HCT116 (cell line): ENCODE data around the gene FAM162A. TPM values are rescaled to one million over a fixed set of nuclear protein-coding genes. Genes with fewer than 3 reads are reported as not detected.

Experiments used
- ATAC-seq: fragments of 200-7000 bp; cut with Tn5 transposase; 2 replicates; pipeline ENCODE4 v1.9.1; 2020; ENCODE audit warnings: mild to moderate bottlenecking, moderate library complexity
- BruUV-seq: library from RNA; stranded (reverse); fragments of 400-500 nt; replicated peaks from 2 replicates; lab custom pipeline; 2021; lab: Mats Ljungman, UMichigan
- CTCF ChIA-PET: fragments of 300-600 bp; sonication (Branson Sonifier 250); formaldehyde crosslinking; loops from one replicate; lab custom pipeline; 2021; ENCODE audit warnings: antibody characterized with exemption; lab: Charles Lee
- POLR2A ChIA-PET: fragments of 300-600, 350-600 bp; sonication (Branson Sonifier 250); formaldehyde crosslinking; loops from one replicate; lab custom pipeline; 2021; ENCODE audit warnings: antibody characterized with exemption; lab: Charles Lee
- RAD21 ChIA-PET, 2 experiments: fragments of 300-600 bp; sonication (Branson Sonifier 250); formaldehyde crosslinking; loops; one replicate each; lab custom pipeline; 2023; ENCODE audit warnings: low total read pairs in 2 of 2; ENCODE audit not compliant: uncharacterized antibody in 2 of 2, unreplicated experiment in 2 of 2, low non-redundant PET in 1 of 2; lab: Charles Lee
- DNase-seq: peaks from one replicate; pipeline ENCODE4 v3.0.0-alpha.2; 2010; ENCODE audit warnings: low read depth, low spot score
- H2AFZ ChIP-seq: fragments of 200-600 bp; shearing (Covaris generic), sonication (generic); 2 replicates; pipeline ENCODE4 v1.6.1; 2017; ENCODE audit warnings: low read depth, mixed run types, mixed read lengths, antibody characterized with exemption, low read length; ENCODE audit not compliant: poor library complexity, severe bottlenecking
- H3K27ac ChIP-seq: 2 replicates; pipeline ENCODE4 v1.5.1; 2012; ENCODE audit warnings: low read depth, low read length
- H3K27me3 ChIP-seq: fragments of 200-600 bp; sonication (generic); 2 replicates; pipeline ENCODE4 v1.6.1; 2016; ENCODE audit warnings: mixed run types, low read length, mixed read lengths; ENCODE audit not compliant: insufficient read depth
- H3K36me3 ChIP-seq, 2 experiments: fragments of 200-500 bp in 1 of 2; fragments of 200-600 bp in 1 of 2; sonication (Bioruptor generic) in 1 of 2; sonication (generic) in 1 of 2; 2 replicates each; pipeline versions ENCODE4 v1.5.1 to v1.6.1; 2014 to 2016; ENCODE audit warnings: low read length in 2 of 2, inconsistent platforms in 1 of 2, mixed read lengths in 1 of 2, mixed run types in 1 of 2; ENCODE audit not compliant: insufficient read depth in 2 of 2, control insufficient read depth in 1 of 2
- H3K4me1 ChIP-seq, 2 experiments: fragments of 200-600 bp in 1 of 2; sonication (generic) in 1 of 2; 2 replicates each; pipeline versions ENCODE4 v1.5.1 to v1.6.1; 2012 to 2017; ENCODE audit warnings: low read length in 2 of 2, inconsistent platforms in 1 of 2, mild to moderate bottlenecking in 1 of 2, mixed read lengths in 1 of 2, mixed run types in 1 of 2, moderate library complexity in 1 of 2; ENCODE audit not compliant: insufficient read depth in 2 of 2, control insufficient read depth in 1 of 2
- H3K4me2 ChIP-seq: fragments of 200-600 bp; sonication (generic); 2 replicates; pipeline ENCODE4 v1.6.1; 2017; ENCODE audit warnings: mixed run types, low read length, mixed read lengths
- H3K4me3 ChIP-seq, 2 experiments: fragments of 200-600 bp in 1 of 2; sonication (generic) in 1 of 2; replicated peaks in 1 of 2; 2 replicates each; pipeline ENCODE4 v1.5.1; 2011 to 2016; ENCODE audit warnings: low read length in 2 of 2, control low read depth in 1 of 2, low read depth in 1 of 2, mild to moderate bottlenecking in 1 of 2, mixed read lengths in 1 of 2, mixed run types in 1 of 2
- H3K79me2 ChIP-seq: fragments of 200-600 bp; sonication (generic); 2 replicates; pipeline ENCODE4 v1.6.1; 2017; ENCODE audit warnings: mild to moderate bottlenecking, mixed run types, low read length, moderate library complexity, mixed read lengths; ENCODE audit not compliant: insufficient read depth
- H3K9ac ChIP-seq: fragments of 200-600 bp; sonication (generic); 2 replicates; pipeline ENCODE4 v1.6.1; 2016; ENCODE audit warnings: low read length, mixed read lengths
- H3K9me2 ChIP-seq: fragments of 200-600 bp; sonication (generic), shearing (Covaris generic); 2 replicates; pipeline ENCODE4 v1.6.1; 2017; ENCODE audit warnings: mixed run types, mild to moderate bottlenecking, moderate library complexity; ENCODE audit not compliant: insufficient read depth
- H3K9me3 ChIP-seq, 2 experiments: fragments of 200-500 bp in 1 of 2; fragments of 200-600 bp in 1 of 2; sonication (Bioruptor generic) in 1 of 2; sonication (generic) in 1 of 2; 2 replicates each; pipeline ENCODE4 v1.6.1; 2014 to 2017; ENCODE audit warnings: low read length in 2 of 2, mixed read lengths in 2 of 2, inconsistent platforms in 1 of 2, low read depth in 1 of 2, mild to moderate bottlenecking in 1 of 2, mixed run types in 1 of 2, moderate library complexity in 1 of 2; ENCODE audit not compliant: control insufficient read depth in 1 of 2, insufficient read depth in 1 of 2
- H4K20me1 ChIP-seq: fragments of 200-600 bp; sonication (generic), shearing (Covaris generic); 2 replicates; pipeline ENCODE4 v1.6.1; 2017; ENCODE audit warnings: mixed run types, mild to moderate bottlenecking, moderate library complexity; ENCODE audit not compliant: insufficient read depth
- ATF3 ChIP-seq: IDR thresholded peaks from 2 replicates; pipeline ENCODE4 v1.6.1; 2012
- CEBPB ChIP-seq: IDR thresholded peaks from 2 replicates; pipeline ENCODE4 v1.6.1; 2012; ENCODE audit warnings: low read depth
- EGR1 ChIP-seq: IDR thresholded peaks from 2 replicates; pipeline ENCODE4 v1.6.1; 2012; ENCODE audit warnings: low read depth
- ELF1 ChIP-seq: IDR thresholded peaks from 2 replicates; pipeline ENCODE4 v1.6.1; 2012; ENCODE audit warnings: low read depth, borderline replicate concordance
- EZH2phosphoT487 ChIP-seq: fragments of 200-600 bp; IDR thresholded peaks from 2 replicates; pipeline ENCODE4 v1.6.1; 2018; ENCODE audit warnings: antibody characterized with exemption, borderline replicate concordance
- FOSL1 ChIP-seq: IDR thresholded peaks from 2 replicates; pipeline ENCODE4 v1.6.1; 2012; ENCODE audit warnings: low read depth
- JUND ChIP-seq: IDR thresholded peaks from 2 replicates; pipeline ENCODE4 v1.6.1; 2012
- POLR2A ChIP-seq: IDR thresholded peaks from 2 replicates; pipeline ENCODE4 v1.7.0; 2011; ENCODE audit warnings: borderline replicate concordance; ENCODE audit not compliant: insufficient read depth, insufficient read length; ENCODE audit errors: extremely low read depth
- POLR2AphosphoS5 ChIP-seq: IDR thresholded peaks from 2 replicates; pipeline ENCODE4 v1.6.1; 2011; ENCODE audit warnings: mild to moderate bottlenecking, low read depth, low read length, moderate library complexity
- RAD21 ChIP-seq: IDR thresholded peaks from 2 replicates; pipeline ENCODE4 v1.6.1; 2012; ENCODE audit warnings: low read depth, mild to moderate bottlenecking
- SIN3A ChIP-seq: IDR thresholded peaks from 2 replicates; pipeline ENCODE4 v1.6.1; 2012; ENCODE audit warnings: low read depth
- SP1 ChIP-seq: IDR thresholded peaks from 2 replicates; pipeline ENCODE4 v1.6.1; 2012; ENCODE audit warnings: low read depth
- SRF ChIP-seq: IDR thresholded peaks from 2 replicates; pipeline ENCODE4 v1.6.1; 2012; ENCODE audit warnings: low read depth
- TCF7L2 ChIP-seq: IDR thresholded peaks from 2 replicates; pipeline ENCODE4 v1.7.0; 2011; ENCODE audit warnings: borderline replicate concordance, inconsistent platforms; ENCODE audit not compliant: insufficient read depth, insufficient read length; ENCODE audit errors: extremely low read depth
- YY1 ChIP-seq: IDR thresholded peaks from 2 replicates; pipeline ENCODE4 v1.6.1; 2011; ENCODE audit warnings: low read length, low read depth, moderate library complexity, mild to moderate bottlenecking; ENCODE audit not compliant: insufficient replicate concordance; ENCODE audit errors: extremely low read depth
- intact Hi-C: fragments of 100-400 bp; cut with micrococcal nuclease; formaldehyde crosslinking; loops from 2 replicates; pipeline ENCODE4 v1.10.0; 2022
- total RNA-seq: library from RNA; stranded (reverse); gene quantifications from one replicate; pipeline ENCODE4 v1.2.1, GENCODE V29; 2021; ENCODE audit not compliant: unreplicated experiment
- TF ChIP-seq, protein P1 (sequence below): IDR thresholded peaks from 2 replicates; pipeline ENCODE4 v1.6.1; 2012; ENCODE audit warnings: low read depth
- TF ChIP-seq, protein P2 (sequence below): IDR thresholded peaks from 2 replicates; pipeline ENCODE4 v1.6.1; 2011; ENCODE audit warnings: mild to moderate bottlenecking, low read length, moderate library complexity; ENCODE audit not compliant: insufficient replicate concordance; ENCODE audit errors: extremely low read depth
- TF ChIP-seq, protein P3 (sequence below): IDR thresholded peaks from 2 replicates; pipeline ENCODE4 v1.6.1; 2012

FAM162A gene
- total RNA-seq, 1 experiment from 2014 or later: 74.1 TPM

GRCh38 chr3:122389197-122389596 is 5.2 kb downstream of the FAM162A start:
- Histone ChIP-seq H3K79me2 (peaks cover 79% of the 10 kb centered on the region), H3K9ac (no peak overlapping the region), H3K4me3 (no peak overlapping the region), H3K9me2 (no peaks in the 10 kb centered on the region), H3K36me3 (peaks cover 0 to 12% of the 10 kb centered on the region in 2 experiments; a peak in 3 of 4 replicates), H3K27ac (no peak overlapping the region), H4K20me1 (no peaks in the 10 kb centered on the region), H2AFZ (no peak overlapping the region), H3K27me3 (no peaks in the 10 kb centered on the region), H3K4me1 (peaks cover 0 to 4% of the 10 kb centered on the region in 2 experiments; a peak in 1 of 4 replicates), H3K9me3 (no peaks in the 10 kb centered on the region), H3K4me2 (no peak overlapping the region)
- no TSS peak for BruUV-seq
- intact Hi-C loops: no loop called here
- DNase-seq: no peak
- no peak for ATAC-seq
- POLR2A ChIA-PET: no interaction called here
- TF ChIP-seq TCF7L2: no peak
- no peak for TF ChIP-seq POLR2AphosphoS5
- TF ChIP-seq, protein P1, sequence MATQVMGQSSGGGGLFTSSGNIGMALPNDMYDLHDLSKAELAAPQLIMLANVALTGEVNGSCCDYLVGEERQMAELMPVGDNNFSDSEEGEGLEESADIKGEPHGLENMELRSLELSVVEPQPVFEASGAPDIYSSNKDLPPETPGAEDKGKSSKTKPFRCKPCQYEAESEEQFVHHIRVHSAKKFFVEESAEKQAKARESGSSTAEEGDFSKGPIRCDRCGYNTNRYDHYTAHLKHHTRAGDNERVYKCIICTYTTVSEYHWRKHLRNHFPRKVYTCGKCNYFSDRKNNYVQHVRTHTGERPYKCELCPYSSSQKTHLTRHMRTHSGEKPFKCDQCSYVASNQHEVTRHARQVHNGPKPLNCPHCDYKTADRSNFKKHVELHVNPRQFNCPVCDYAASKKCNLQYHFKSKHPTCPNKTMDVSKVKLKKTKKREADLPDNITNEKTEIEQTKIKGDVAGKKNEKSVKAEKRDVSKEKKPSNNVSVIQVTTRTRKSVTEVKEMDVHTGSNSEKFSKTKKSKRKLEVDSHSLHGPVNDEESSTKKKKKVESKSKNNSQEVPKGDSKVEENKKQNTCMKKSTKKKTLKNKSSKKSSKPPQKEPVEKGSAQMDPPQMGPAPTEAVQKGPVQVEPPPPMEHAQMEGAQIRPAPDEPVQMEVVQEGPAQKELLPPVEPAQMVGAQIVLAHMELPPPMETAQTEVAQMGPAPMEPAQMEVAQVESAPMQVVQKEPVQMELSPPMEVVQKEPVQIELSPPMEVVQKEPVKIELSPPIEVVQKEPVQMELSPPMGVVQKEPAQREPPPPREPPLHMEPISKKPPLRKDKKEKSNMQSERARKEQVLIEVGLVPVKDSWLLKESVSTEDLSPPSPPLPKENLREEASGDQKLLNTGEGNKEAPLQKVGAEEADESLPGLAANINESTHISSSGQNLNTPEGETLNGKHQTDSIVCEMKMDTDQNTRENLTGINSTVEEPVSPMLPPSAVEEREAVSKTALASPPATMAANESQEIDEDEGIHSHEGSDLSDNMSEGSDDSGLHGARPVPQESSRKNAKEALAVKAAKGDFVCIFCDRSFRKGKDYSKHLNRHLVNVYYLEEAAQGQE: no peak
- TF ChIP-seq EGR1: no peak
- TF ChIP-seq, protein P2, sequence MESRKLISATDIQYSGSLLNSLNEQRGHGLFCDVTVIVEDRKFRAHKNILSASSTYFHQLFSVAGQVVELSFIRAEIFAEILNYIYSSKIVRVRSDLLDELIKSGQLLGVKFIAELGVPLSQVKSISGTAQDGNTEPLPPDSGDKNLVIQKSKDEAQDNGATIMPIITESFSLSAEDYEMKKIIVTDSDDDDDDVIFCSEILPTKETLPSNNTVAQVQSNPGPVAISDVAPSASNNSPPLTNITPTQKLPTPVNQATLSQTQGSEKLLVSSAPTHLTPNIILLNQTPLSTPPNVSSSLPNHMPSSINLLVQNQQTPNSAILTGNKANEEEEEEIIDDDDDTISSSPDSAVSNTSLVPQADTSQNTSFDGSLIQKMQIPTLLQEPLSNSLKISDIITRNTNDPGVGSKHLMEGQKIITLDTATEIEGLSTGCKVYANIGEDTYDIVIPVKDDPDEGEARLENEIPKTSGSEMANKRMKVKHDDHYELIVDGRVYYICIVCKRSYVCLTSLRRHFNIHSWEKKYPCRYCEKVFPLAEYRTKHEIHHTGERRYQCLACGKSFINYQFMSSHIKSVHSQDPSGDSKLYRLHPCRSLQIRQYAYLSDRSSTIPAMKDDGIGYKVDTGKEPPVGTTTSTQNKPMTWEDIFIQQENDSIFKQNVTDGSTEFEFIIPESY: no peak
- no peak for TF ChIP-seq RAD21
- no peak for TF ChIP-seq SRF
- TF ChIP-seq ELF1: no peak
- no peak for TF ChIP-seq SIN3A
- TF ChIP-seq SP1: no peak
- no peak for TF ChIP-seq JUND
- TF ChIP-seq, protein P3, sequence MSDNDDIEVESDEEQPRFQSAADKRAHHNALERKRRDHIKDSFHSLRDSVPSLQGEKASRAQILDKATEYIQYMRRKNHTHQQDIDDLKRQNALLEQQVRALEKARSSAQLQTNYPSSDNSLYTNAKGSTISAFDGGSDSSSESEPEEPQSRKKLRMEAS: no peak
- TF ChIP-seq EZH2phosphoT487: no peak
- no peak for TF ChIP-seq FOSL1
- no peak for TF ChIP-seq CEBPB
- TF ChIP-seq POLR2A: no peak
- no peak for TF ChIP-seq ATF3
- no peak for TF ChIP-seq YY1
- CTCF ChIA-PET: no interaction called here
- RAD21 ChIA-PET: no interaction called here
